Naive thymus-derived CD4-positive, alpha-beta T cell (primary cell): ENCODE data around the gene NOL4L. TPM values are rescaled to one million over a fixed set of nuclear protein-coding genes. Genes with fewer than 3 reads are reported as not detected.
"Not testable (repeated sequence)": the region's sequence is repeated elsewhere in the genome, so short reads cannot be mapped to it uniquely, and the experiment has no call there.

ENCODE experiments used
- ATAC-seq: fragments of 150-1000 bp; cut with Tn5 transposase; 2 replicates; pipeline ENCODE4 v1.10.0; 2021; ENCODE audit warnings: mild to moderate bottlenecking, moderate library complexity
- CTCF ChIA-PET: fragments of 350-600 bp; sonication (Branson Sonifier 250); formaldehyde crosslinking; loops from one replicate; lab custom pipeline; 2021; ENCODE audit warnings: antibody characterized with exemption; lab: Charles Lee
- POLR2A ChIA-PET: fragments of 350-600 bp; sonication (Branson Sonifier 250); formaldehyde crosslinking; loops from one replicate; lab custom pipeline; 2021; ENCODE audit warnings: antibody characterized with exemption, inconsistent platforms; lab: Charles Lee
- DNase-seq, 9 donors: peaks; one replicate each; pipeline versions ENCODE4 v3.0.0 to v3.0.0-alpha.2; 2020 to 2022; ENCODE audit warnings: mixed read lengths in 1 of 9
- H3K27ac ChIP-seq: one replicate; pipeline ENCODE4 v1.7.0; 2013; ENCODE audit warnings: mild to moderate bottlenecking, low read depth, low read length, moderate library complexity
- H3K27me3 ChIP-seq, 2 donors: one replicate each; pipeline ENCODE4 v1.7.0; 2013; ENCODE audit warnings: low read length in 2 of 2, mild to moderate bottlenecking in 2 of 2, moderate library complexity in 2 of 2; ENCODE audit not compliant: control insufficient read depth in 2 of 2, insufficient read depth in 2 of 2
- H3K36me3 ChIP-seq, 3 experiments: 1 replicate in 2 of 3; 2 replicates in 1 of 3; pipeline ENCODE4 v1.7.0; 2013; ENCODE audit warnings: low read length in 3 of 3, mild to moderate bottlenecking in 3 of 3, moderate library complexity in 1 of 3; ENCODE audit not compliant: insufficient read depth in 3 of 3, control insufficient read depth in 2 of 3
- H3K4me1 ChIP-seq, 2 donors: one replicate each; pipeline ENCODE4 v1.7.0; 2013; ENCODE audit warnings: low read length in 2 of 2, mild to moderate bottlenecking in 2 of 2, moderate library complexity in 1 of 2; ENCODE audit not compliant: control insufficient read depth in 2 of 2, insufficient read depth in 2 of 2
- H3K4me3 ChIP-seq: 2 replicates; pipeline ENCODE4 v1.7.0; 2013; ENCODE audit warnings: mild to moderate bottlenecking, low read length
- H3K9me3 ChIP-seq, 3 experiments: 1 replicate in 2 of 3; 2 replicates in 1 of 3; pipeline ENCODE4 v1.7.0; 2013; ENCODE audit warnings: low read length in 3 of 3; ENCODE audit not compliant: control insufficient read depth in 2 of 3
- H3K27ac Mint-ChIP-seq, 9 donors: one replicate each; pipeline ENCODE4 v1.8.0; 2020 to 2022; ENCODE audit warnings: mixed read lengths in 9 of 9, mild to moderate bottlenecking in 8 of 9, moderate library complexity in 5 of 9, inconsistent platforms in 2 of 9
- H3K27me3 Mint-ChIP-seq, 5 donors: one replicate each; pipeline ENCODE4 v1.8.0; 2021 to 2022; ENCODE audit warnings: mixed read lengths in 5 of 5, mild to moderate bottlenecking in 1 of 5
- H3K36me3 Mint-ChIP-seq, 5 donors: one replicate each; pipeline ENCODE4 v1.8.0; 2020 to 2022; ENCODE audit warnings: mixed read lengths in 5 of 5, mild to moderate bottlenecking in 3 of 5, inconsistent platforms in 1 of 5
- H3K4me1 Mint-ChIP-seq, 7 donors: one replicate each; pipeline ENCODE4 v1.8.0; 2020 to 2022; ENCODE audit warnings: mixed read lengths in 7 of 7, mild to moderate bottlenecking in 3 of 7, inconsistent platforms in 1 of 7
- H3K4me3 Mint-ChIP-seq, 10 donors: one replicate each; pipeline ENCODE4 v1.8.0; 2020 to 2022; ENCODE audit warnings: mild to moderate bottlenecking in 10 of 10, mixed read lengths in 10 of 10, moderate library complexity in 6 of 10, inconsistent platforms in 2 of 10
- H3K9me3 Mint-ChIP-seq, 11 donors: one replicate each; pipeline ENCODE4 v1.8.0; 2020 to 2022; ENCODE audit warnings: mixed read lengths in 11 of 11, mild to moderate bottlenecking in 4 of 11, inconsistent platforms in 1 of 11, moderate library complexity in 1 of 11
- intact Hi-C, 2 donors: fragments of 100-400 bp; cut with micrococcal nuclease; formaldehyde crosslinking; loops; one replicate each; pipeline ENCODE4 v1.15.1; 2023
- polyA plus RNA-seq, 2 donors: library from polyadenylated mRNA; unstranded; fragments of 300-500 nt; fragmentation: Illumina TruSeq; gene quantifications; one replicate each; pipeline ENCODE4 v1.2.3, GENCODE V29; 2021
- total RNA-seq, 6 experiments: library from RNA in 5 of 6; stranded (reverse) in 5 of 6; gene quantifications; 1 replicate in 5 of 6; 2 replicates in 1 of 6; pipeline ENCODE4 v1.2.3 and lab custom pipeline; 2021 to 2026

Gene NOL4L
- total and polyA plus RNA-seq, 7 experiments from 2014 or later: 17.3 to 81.9 (median 62.7) TPM

- ChIA-PET POLR2A (no interaction called here), CTCF (no interaction called here)
- Mint-ChIP-seq H3K27ac (peak overlapping the region in 5 of 9 donors; percentile 0 to 77 (median 16)), H3K4me1 (peaks cover 37 to 85% (median 74%) of the 10 kb centered on the region in 7 donors), H3K9me3 (peaks cover 0 to 2% (median 0%) of the 10 kb centered on the region in 11 donors), H3K4me3 (peak overlapping the region in 8 of 10 donors; percentile 0 to 58 (median 29)), H3K27me3 (no peaks in the 10 kb centered on the region), H3K36me3 (peaks cover 0 to 21% (median 17%) of the 10 kb centered on the region in 5 donors)
- ATAC-seq (no peak), DNase-seq (no peak)
- H3K27me3 ChIP-seq: no peaks in the 10 kb centered on the region
- peaks cover 9 to 26% of the 10 kb centered on the region in 2 donors for H3K4me1 ChIP-seq
- peaks cover 0 to 2% (median 0%) of the 10 kb centered on the region in 3 experiments for H3K36me3 ChIP-seq
- H3K9me3 ChIP-seq: no peaks in the 10 kb centered on the region
- intact Hi-C loops: no loop called here
- no peak overlapping the region for H3K4me3 ChIP-seq
- no peak overlapping the region for H3K27ac ChIP-seq
Observed at GRCh38 chr20:32415494-32415893, 169.6 kb downstream of the NOL4L start.

GRCh38 chr20:32411955-32412706, 173.0 kb downstream of the NOL4L start:
- Mint-ChIP-seq H3K27me3 (no peaks in the 10 kb centered on the region), H3K4me1 (peaks cover 47 to 87% (median 82%) of the 10 kb centered on the region in 7 donors), H3K36me3 (peaks cover 0 to 17% (median 16%) of the 10 kb centered on the region in 5 donors), H3K4me3 (peak overlapping the region in 8 of 10 donors; percentile 7 to 76 (median 48)), H3K9me3 (peaks cover 0 to 2% (median 0%) of the 10 kb centered on the region in 11 donors), H3K27ac (peak overlapping the region in 6 of 9 donors; percentile 9 to 90 (median 54))
- DNase-seq (peak in 1 of 9 donors; percentile 23), ATAC-seq (no peak)
- Histone ChIP-seq H3K9me3 (no peaks in the 10 kb centered on the region), H3K27me3 (no peaks in the 10 kb centered on the region), H3K4me1 (peaks cover 21 to 47% of the 10 kb centered on the region in 2 donors), H3K4me3 (no peak overlapping the region), H3K27ac (no peak overlapping the region), H3K36me3 (peaks cover 0 to 2% (median 0%) of the 10 kb centered on the region in 3 experiments)
- intact Hi-C loops: no loop called here
- POLR2A ChIA-PET: no interaction called here
- CTCF ChIA-PET: interaction anchor here (0.7 kb wide), 1 partner anchor 25 kb away, joined by 4 read pairs; no protein-coding TSS in a partner anchor

- ATAC-seq: peak; percentile 99
- Mint-ChIP-seq H3K36me3 (peaks cover 0 to 23% (median 11%) of the 10 kb centered on the region in 5 donors), H3K4me3 (peak overlapping the region; percentile 53 to 85 (median 77)), H3K27ac (peak overlapping the region; percentile 82 to 95 (median 91)), H3K4me1 (peaks cover 41 to 89% (median 73%) of the 10 kb centered on the region in 7 donors)
- Histone ChIP-seq H3K4me1 (peaks cover 21 to 52% of the 10 kb centered on the region in 2 donors), H3K27ac (peak overlapping the region; percentile 61)
- H3K9me3 ChIP-seq, H3K9me3 Mint-ChIP-seq, H3K4me3 ChIP-seq, H3K27me3 Mint-ChIP-seq, H3K36me3 ChIP-seq, H3K27me3 ChIP-seq: not testable (repeated sequence)
- CTCF ChIA-PET: interaction anchor here (1.0 kb wide), 1 partner anchor 245 kb away, joined by 3 read pairs; no protein-coding TSS in a partner anchor
- DNase-seq: peak; percentile 16 to 85 (median 80)
- intact Hi-C loops: loop anchor here in 1 of 2 donors (1.0 kb wide), 3 partner anchors 10 to 49 kb away; partner anchors contain the start of gene ASXL1
- POLR2A ChIA-PET: interaction anchor here (0.8 to 3.1 kb wide), 6 partner anchors 10 to 102 kb away, joined by 3 to 17 read pairs (median 4); partner anchors contain the start of gene ASXL1
Observed at GRCh38 chr20:32407131-32407750, 177.9 kb downstream of the NOL4L start.

DNA sequence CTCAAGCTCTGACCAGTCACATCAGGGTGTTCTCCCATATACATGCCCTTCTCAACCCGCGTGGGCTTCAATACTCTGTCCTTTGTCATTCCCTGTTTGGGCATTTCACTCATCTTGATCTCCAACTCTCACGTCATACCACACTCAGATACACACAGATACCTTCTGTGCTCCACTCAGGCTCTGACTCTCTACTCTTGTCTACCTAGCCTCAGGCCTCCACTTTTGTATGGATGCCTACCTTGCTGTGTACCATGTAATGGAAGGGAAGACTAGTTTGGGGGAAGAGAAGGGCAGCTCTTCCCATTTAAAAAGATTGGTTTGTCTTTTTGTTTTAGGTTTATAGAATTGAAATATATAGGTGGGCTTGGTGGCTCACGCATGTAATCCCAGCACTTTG, 178.4 kb downstream of the NOL4L start:
- POLR2A ChIA-PET: interaction anchor here (1.1 to 3.1 kb wide), 5 partner anchors 10 to 103 kb away, joined by 3 to 17 read pairs (median 5); partner anchors contain the start of gene ASXL1
- Histone ChIP-seq H3K27me3 (no peaks in the 10 kb centered on the region), H3K9me3 (no peaks in the 10 kb centered on the region), H3K36me3 (peaks cover 0 to 6% (median 0%) of the 10 kb centered on the region in 3 experiments), H3K4me1 (peaks cover 17 to 48% of the 10 kb centered on the region in 2 donors), H3K27ac (peak overlapping the region; percentile 61), H3K4me3 (no peak overlapping the region)
- CTCF ChIA-PET: interaction anchor here (1.0 to 1.1 kb wide), 2 partner anchors 30 to 246 kb away, joined by 3 to 5 read pairs; no protein-coding TSS in a partner anchor
- Mint-ChIP-seq H3K9me3 (peaks cover 0 to 2% (median 0%) of the 10 kb centered on the region in 11 donors), H3K27ac (peak overlapping the region; percentile 58 to 95 (median 91)), H3K4me3 (peak overlapping the region; percentile 10 to 85 (median 76)), H3K27me3 (no peaks in the 10 kb centered on the region), H3K36me3 (peaks cover 0 to 26% (median 11%) of the 10 kb centered on the region in 5 donors), H3K4me1 (peaks cover 36 to 87% (median 71%) of the 10 kb centered on the region in 7 donors)
- DNase-seq: no peak
- intact Hi-C loops: loop anchor here in 1 of 2 donors (1.0 kb wide), 3 partner anchors 11 to 48 kb away; partner anchors contain the start of gene ASXL1
- no peak for ATAC-seq

- ATAC-seq: no peak
- H3K27me3 ChIP-seq: no peaks in the 10 kb centered on the region
- Mint-ChIP-seq H3K36me3 (peaks cover 0 to 42% (median 25%) of the 10 kb centered on the region in 5 donors), H3K4me1 (peaks cover 49 to 94% (median 78%) of the 10 kb centered on the region in 7 donors), H3K4me3 (peak overlapping the region in 1 of 10 donors; percentile 6), H3K27me3 (no peaks in the 10 kb centered on the region), H3K27ac (peak overlapping the region in 5 of 9 donors; percentile 6 to 33 (median 19)), H3K9me3 (peaks cover 0 to 2% (median 0%) of the 10 kb centered on the region in 11 donors)
- H3K4me3 ChIP-seq: no peak overlapping the region
- no peak for DNase-seq
- H3K9me3 ChIP-seq: no peaks in the 10 kb centered on the region
- peaks cover 0 to 6% (median 0%) of the 10 kb centered on the region in 3 experiments for H3K36me3 ChIP-seq
- intact Hi-C loops: no loop called here
- POLR2A ChIA-PET: interaction anchor here (1.6 kb wide), 1 partner anchor 11 kb away, joined by 3 read pairs; no protein-coding TSS in a partner anchor
- H3K27ac ChIP-seq: no peak overlapping the region
- CTCF ChIA-PET: no interaction called here
- peaks cover 17 to 40% of the 10 kb centered on the region in 2 donors for H3K4me1 ChIP-seq
Observed at GRCh38 chr20:32404017-32404416, 181.1 kb downstream of the NOL4L start.

DNA sequence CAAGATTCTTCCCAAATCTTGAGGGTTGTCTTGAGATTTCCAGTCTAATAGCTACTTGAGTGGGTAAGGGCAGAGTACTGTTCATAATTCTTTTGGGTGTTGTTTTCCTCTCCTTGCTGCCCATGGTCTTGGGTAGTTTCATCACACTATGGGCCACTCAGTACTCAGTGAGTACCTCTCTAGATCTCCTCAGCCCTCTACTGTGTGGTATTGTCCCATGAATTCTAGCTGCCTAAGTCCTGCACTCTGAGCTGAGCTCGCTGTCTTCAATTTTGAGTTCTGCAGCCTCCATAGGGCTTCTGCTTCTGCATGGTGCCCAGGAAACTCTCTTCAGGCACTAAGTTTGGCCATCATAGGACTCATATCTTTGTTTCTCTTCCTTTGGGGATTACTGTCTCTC, 184.7 kb downstream of the NOL4L start:
- H3K27ac ChIP-seq: no peak overlapping the region
- Mint-ChIP-seq H3K27me3 (no peaks in the 10 kb centered on the region), H3K4me3 (peak overlapping the region in 4 of 10 donors; percentile 4 to 42 (median 10)), H3K36me3 (peaks cover 5 to 45% (median 31%) of the 10 kb centered on the region in 5 donors), H3K9me3 (peaks cover 0 to 18% (median 6%) of the 10 kb centered on the region in 11 donors), H3K4me1 (peaks cover 31 to 76% (median 62%) of the 10 kb centered on the region in 7 donors), H3K27ac (peak overlapping the region in 7 of 9 donors; percentile 16 to 71 (median 46))
- DNase-seq (no peak), ATAC-seq (no peak)
- no peaks in the 10 kb centered on the region for H3K27me3 ChIP-seq
- no peak overlapping the region for H3K4me3 ChIP-seq
- H3K36me3 ChIP-seq: peaks cover 0 to 10% (median 0%) of the 10 kb centered on the region in 3 experiments
- peaks cover 0 to 5% (median 0%) of the 10 kb centered on the region in 3 experiments for H3K9me3 ChIP-seq
- ChIA-PET POLR2A (interaction anchor here (0.8 to 1.4 kb wide), 4 partner anchors 10 to 41 kb away, joined by 3 read pairs; no protein-coding TSS in a partner anchor), CTCF (no interaction called here)
- H3K4me1 ChIP-seq: peaks cover 0 to 11% of the 10 kb centered on the region in 2 donors
- intact Hi-C loops: no loop called here
